IPS DF 4.7 (cell line): Measurements from ENCODE around the gene IFITM10.

Source experiments
- DNase-seq: peaks from one replicate; pipeline ENCODE4 v3.0.0-alpha.2; 2013; ENCODE audit warnings: low spot score; ENCODE audit errors: extremely low read depth

Gene IFITM10

DNA sequence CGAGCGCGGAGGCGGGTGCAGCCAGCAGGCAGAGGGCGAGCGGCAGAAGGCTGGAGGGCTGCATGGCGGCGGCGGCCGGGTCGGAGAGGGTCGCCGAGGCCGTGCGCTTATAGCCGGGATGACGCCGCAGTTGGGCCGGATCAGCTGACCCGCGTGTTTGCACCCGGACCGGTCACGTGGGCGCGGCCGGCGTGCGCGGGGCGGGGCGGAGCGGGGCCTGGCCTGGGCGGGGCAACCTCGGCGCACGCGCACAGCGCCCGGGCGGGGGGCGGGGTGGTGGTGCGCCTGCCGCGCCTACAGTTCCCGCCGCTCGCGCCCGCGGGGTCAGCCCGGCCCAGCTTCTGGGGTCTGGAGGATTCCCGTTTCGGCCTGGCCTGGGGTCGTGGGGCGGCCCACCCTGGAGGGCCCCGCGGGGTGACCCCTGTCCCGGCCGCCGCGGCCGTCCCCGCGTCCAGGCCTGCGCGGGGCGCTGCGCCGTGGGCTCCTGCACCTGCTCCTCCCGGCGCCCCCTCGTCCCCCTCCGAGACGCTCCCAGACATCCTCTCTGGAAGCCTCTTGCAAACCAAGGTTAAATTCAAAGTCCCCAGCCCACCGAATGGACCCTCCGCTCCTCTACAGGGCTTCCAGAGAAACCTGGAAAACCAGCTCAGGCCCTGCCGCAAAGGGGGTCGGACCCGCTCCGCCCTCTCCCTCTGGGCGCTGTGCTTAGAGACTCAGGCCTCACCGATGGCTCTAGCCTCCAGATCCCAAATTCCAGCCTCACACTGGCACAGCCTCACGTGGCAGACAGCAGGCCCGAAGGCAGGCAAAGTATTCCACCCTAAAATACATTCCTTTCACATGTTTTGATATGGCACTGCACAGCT, 13.6 kb upstream of the IFITM10 start, which contains the start of gene CTSD:
Gene CTSD, minus strand, starts transcription at position 132 of the 866 bp plus-strand sequence. Its CDS starts 68 bp downstream, at position 64.
- no peak for DNase-seq

DNA sequence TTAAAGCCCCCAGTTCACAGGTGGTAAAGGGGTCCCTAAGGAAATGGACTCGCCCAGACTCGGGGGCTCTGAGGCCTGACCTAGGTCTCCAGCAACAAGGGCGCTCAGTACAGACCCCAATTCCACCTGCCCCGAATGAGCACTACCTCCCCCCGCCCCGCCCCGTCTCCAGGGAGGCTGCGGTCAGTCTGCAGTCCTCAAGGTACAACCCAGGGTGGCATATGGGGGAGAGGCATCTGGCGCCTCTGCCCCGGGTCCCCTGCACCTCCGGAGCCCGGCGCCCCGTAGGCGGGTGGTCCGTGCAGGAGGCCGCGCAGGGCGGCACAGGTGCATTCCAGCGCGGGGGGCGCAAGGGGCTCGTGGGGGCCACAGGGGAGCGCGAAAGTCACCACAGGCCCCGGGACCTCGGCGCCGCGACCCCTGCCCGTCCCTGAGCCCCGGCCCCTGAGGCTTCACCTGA, 13.0 kb upstream of the IFITM10 start:
- no peak for DNase-seq

DNA sequence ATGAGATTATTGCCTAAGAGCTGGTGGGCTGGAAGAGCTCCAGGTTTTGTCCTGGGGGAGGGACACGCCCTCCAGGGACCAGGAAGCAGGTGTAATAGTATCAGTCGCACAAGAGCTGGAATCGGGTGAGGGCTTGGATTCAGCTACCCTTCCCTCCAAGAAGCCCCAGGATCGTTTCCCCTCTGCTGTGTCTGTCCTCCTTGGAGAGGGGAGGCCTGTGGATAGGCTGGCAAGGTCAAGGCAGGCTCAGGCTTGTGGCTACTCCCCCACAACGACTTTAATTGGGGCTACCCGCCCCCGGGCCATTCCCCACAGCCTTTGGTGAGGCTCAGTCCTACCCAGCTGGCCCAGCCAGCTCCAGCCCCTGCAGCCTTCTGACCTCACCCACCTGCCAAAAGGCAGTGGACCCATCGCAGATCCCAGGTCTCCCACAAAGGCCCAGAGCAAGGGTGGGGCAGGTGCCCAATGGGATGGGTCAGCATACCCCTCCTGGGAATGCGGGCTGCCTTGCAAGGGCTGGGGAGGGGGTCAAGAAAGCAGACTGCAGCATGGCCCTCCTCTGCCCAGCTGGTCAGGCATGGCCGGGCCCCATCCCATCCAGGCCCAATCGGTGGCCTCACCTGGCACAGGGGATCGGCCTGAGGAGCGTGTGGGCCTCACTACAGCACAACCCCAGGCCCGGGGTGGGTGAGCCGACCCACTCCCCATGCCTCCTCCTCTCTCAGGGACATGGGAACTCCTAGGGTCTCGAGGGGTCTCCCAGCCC, 12.3 kb upstream of the IFITM10 start:
- DNase-seq: no peak

DNA sequence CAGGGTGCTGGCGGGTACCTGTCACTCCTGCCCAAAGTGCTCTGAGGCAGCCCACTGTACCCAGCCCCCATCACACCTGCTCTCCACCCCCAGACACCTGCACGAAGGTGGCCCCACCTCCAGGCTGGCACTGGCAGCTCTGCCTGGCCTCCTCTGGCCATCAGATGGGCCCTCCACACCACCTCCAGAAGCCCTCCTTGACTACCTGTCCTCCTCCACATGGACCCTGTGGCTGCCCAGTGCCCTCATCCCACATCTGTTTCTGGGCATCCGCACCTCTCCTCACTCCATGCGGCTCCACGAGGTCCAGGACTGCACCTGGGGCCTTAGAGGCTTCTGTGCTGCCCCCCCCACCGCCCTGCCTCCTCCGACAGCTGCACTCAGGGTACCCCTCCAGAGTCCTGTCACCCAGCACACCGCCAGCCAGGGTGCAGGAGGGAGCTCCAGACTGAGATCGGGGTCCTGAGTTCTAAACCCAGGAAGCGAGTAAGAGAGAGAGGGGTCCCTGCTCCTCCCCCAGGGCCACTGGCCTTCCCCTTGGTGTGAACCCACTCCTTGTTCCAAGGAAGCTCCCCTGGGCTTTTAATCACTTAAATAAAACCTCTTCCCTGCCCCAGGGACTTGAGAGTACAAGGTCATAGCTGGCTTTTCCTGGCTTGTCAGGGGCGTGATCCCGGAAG, 11.6 kb upstream of the IFITM10 start:
- DNase-seq: no peak

DNA sequence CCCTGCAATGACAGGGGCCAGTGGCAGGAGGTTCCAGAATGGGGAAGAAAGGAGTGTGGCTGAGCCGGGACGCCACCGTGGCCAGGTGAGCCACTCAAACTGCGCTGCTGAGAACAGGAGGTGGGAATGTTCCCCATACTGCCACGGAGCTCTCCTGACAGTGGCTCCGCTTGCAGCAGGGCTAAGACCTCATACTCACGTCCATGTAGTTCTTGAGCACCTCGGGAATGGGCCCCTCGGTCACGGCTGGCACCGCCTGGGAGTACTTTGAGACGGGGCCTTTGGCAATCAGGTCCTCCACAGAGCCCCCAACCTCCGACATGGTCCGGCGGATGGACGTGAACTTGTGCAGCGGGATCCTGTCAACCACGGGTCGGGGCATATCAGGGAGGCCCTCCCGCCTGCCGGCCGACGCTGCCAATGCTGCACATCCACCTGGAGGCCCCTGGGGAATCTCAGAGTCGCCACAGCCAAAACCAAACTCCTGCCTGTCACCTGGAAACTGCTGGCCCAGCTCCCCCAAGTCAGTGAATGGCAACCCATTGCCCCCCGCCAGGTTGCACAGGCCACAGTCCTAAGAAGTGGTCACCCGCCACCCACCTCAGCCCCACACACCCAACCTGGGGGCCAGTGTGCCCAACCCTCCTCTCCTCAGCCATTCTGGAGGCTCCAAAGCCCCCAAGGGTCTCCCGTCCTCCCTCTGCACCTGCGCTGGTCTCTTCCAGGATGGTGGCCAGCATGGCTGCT, 10.9 kb upstream of the IFITM10 start:
- no peak for DNase-seq

DNA sequence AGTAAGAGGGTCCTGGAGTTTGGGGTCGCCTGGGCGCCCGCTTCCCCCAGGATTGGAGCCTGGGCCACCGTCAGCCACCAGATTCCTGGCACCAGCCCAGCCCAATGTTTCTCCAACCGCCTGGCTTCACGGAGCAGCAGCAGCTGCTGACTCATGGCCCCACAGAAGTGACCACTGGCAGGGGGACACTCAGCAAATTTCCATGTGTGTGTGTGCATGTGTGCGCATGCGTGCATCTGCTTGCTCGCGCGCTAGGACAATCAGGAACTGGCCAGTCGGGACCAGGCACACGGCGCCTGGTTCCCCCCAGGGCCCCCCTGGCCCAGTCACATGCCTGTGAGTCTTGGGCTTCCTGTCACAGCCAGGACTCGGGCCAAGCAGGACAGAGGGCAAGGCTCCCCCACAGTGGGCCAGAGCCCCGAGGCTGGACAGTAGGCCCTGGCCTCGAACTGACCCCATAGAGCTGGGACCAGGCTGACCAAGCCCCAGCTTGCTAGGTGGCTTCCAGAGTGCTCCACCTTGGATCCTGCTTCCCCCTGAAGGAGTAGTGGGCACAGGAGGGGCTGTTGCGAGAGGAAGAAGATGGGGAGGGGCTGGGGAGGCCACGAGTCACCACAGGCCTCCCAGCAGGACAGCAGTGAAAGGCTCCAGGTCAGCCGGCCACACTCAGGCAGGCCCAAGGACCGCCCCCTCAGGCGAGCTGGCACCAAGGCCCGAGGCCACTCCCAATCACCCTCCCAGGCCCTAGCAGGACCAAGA, 10.1 kb upstream of the IFITM10 start:
- DNase-seq: no peak

DNA sequence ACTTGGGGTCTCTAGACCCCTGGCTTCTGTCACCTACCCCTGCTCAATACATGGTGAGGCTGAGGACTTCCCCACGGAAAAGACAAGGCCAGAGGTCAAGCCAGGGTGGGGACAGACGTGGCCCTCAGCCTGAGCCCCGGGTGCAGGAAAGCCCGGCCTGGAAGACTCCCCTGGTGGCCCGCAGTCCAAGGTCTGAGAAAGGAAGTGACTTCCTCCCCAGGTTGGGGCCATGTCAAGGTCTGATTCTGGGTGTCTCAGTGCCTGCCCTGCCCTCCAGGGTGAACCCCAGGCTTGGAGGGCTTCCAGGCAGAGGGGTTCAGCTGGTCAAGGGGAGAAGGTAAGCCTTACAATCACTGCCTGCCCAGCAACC, 9.4 kb upstream of the IFITM10 start:
- DNase-seq: no peak

DNA sequence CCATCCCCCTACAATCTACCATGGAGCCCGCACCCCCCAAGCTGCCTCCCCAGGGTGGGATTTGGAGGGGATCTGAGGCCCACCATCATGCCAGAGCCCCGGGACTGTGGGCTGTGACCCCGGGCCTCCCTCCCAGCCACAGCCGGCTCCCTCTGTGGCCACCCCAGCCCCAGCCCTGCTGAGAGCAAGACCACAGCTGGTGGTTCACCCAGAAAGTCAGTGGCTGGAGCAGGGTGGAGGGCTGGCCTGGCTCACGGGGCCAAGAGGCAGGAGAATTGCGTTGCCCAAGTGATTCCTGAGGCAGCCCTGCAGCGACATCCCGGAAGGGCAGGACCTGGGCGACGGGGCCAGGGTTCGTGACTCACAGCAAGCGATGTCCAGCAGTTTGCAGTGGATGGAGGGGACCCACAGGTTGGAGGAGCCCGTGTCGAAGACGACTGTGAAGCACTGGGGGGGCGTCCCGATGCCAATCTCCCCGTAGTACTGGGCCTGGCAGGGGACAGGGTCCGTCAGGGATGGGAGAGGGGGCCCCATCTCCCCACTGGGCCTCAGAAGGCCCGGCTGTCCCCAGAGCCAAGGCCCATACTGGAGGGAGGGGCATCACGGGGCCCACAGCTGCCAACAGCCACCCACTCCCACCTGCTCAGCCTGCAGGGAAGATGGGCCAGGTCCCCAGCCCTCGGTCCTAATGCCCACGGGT, 8.9 kb upstream of the IFITM10 start:
- DNase-seq: no peak

DNA sequence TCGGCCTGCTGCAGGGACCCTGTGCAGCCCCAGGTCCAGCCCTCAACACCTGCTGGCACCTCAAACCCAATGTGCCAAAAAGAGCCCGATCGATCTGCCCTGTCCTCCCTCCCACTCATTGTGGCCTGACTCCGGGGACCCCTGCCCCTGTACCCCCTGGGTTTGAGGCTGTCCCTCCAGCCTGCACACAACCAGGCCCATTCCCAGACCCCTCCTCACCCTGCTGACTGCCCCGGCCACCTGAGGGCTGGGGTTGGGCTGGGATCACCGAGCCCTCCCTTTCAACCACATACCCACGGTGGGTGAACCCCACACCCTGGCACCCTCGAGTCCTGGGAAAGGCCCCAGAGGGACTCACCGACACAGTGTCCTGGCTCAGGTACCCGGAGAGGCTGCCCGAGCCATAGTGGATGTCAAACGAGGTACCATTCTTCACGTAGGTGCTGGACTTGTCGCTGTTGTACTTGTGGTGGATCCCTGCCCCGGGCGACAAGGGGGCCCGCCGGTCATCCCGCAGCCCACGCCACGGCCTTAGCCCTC, 8.3 kb upstream of the IFITM10 start:
- no peak for DNase-seq

DNA sequence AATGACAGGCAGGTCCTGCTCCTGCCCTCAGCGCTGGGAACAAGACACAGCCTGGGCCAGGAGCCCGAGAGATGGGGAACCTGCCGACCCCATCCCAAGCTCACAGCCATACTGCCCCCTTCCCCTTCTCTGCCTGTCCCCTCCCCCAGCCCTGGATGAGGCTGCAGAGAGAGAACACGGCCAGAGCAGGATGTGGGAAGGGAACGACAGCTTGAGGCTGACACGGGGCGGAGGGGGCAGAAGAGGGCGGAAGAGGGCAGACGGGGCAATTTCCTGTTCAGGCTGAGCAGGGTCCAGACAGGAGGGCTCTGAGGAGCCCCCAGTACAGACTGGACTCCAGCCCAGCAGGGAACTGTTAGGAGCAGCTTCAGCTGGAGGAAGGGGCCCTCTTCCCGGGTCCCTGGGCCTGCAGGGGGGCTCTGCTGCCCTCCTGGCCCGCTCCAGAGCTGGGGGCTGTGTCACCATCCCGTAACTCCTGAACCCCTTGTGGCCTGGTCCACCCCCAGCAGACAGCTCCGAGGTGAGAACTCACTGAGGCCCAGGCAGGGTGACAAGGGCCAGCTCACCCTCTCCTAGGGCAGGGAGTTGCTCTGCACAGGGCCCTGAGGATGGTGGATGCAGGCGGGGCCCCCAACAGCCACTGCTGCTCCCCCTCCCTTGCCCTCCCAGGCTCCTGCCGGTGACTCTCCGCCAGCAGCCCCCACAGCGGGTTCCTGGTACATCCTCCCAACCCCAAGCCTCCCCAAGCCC, 7.6 kb upstream of the IFITM10 start:
- DNase-seq: no peak

DNA sequence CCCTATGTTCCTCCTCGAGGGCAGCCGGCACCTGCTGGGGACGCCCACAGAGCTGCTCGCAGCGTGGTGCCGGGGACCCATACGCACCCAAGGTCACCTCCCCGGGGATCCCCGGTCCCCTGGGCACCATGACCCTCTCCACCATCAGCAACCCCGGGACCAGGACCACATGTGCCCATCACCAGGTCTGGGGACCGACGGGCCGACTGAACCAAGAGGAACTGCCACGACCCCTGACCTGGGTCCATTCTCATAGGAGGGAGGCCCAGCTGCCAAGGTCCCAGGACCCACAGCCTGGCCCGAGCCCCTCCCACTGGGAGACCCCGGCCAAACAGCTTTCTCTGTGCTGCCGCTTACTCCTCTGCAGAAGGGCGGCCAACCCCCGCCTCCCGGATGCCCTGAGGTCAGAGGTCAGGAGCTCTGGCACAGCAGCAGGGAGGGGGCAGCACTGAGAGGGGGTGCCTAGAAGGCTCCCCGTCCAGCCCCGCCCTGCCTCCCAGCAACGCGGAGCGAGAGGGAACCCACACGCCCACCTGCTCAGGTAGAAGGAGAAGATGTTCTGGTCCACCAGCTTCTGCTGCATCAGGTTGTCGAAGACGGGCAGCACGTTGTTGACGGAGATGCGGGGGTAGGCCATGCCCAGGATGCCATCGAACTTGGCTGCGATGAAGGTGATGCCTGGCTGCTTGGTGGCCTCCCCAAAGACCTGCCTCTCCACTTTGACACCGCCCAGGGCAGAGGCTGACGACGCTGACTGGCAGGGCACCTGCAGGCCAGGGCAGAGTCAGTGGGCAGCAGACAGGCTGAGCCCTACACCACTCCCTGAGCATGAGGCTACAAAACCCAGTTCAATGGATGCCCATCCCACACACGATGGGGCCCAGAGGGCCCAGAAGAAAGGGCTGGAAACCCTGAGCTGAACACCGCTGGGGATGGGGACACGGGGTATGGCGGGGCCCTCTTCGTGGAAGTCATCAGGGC, 6.7 kb upstream of the IFITM10 start:
- no peak for DNase-seq

DNA sequence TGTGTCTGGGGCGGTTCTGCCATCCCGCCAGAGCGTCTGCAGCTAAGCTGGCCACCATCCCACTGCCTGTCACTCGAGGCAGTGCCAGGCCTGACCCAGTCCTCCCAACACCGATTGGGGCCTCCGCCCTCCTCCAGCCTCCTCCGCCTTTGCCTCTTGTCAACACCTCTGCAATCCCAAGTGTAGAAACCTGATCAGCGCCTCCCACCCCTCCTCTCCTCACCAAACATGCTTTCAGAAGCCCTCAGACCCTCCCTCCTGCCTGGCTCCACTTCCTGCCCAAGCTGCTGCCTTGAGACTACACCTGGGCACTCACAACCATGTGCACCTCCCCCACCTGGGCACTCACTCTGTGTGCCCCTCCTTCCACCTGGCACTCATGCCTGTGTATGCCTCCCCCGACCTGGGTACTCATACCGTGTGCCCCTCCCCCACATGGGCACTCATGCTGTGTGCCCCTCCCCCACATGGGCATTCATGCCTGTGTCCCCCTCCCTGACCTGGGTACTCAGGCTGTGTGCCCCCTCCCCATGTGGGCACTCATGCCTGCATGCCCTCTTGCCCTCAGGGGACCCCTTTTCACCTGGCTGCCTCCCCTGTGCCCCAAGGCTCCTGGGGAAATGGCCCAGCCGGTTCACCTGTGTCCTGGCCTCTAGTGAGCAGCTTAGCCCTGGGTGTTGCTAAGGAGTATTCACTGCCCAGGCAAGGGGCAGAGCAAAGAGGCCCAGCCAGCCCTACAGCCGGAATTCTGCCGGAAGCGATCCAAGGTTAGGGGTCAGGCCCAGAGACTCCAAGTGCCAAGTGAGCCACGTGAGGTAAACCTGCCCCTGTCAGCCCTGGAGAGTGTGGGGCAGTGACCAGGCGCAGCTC, 5.5 kb upstream of the IFITM10 start:
- DNase-seq: no peak

DNA sequence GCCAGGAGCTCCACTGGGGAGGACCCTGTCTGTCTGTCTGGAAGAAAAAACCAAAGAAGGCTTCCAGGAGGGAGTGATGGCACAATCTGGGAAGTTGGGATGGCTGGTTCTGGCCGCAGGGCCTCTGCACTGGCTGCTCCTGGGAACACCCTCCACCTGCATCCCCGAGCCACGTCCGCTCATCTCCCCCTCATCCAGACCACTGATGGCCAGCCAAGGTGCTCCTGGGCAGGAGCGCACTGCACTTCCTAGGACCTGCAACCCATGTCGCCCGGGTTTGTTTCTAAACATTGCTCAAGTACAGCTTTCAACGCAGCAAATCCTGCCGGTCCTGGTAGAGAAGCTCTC, 4.9 kb upstream of the IFITM10 start:
- no peak for DNase-seq

DNA sequence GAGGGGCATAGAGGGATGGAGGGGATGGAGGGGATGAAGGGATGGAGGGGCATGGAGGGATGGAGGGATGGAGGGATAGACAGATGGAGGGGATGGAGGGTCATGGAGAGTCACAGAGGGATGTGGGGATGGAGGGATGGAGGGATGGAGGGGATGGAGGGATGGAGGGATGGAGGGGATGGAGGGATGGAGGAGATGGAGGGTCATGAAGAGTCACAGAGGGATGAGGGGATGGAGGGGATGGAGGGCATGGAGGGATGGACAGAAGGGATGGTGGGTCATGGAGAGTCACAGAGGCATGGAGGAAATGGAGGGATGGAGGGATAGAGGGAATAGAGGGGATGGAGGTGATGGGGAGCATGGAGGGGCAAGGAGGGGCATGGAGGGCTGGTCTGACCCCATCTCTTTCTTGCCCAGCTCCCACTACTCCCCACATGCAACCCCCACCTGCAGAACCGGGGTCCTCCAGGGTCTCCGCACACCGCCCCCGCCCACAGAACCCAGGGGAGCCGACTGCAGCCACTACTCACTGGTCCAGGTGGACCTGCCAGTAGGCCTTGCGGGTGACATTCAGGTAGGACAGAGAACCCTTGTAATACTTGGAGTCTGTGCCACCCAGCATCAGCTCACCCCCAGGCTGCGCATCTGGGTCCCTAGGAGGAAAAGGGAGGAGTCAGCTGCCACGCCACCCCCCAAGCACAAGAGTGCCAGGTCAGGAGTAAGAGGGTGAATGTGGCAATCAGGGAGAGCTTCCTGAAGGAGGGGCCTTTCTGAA, 4.2 kb upstream of the IFITM10 start:
- DNase-seq: no peak

DNA sequence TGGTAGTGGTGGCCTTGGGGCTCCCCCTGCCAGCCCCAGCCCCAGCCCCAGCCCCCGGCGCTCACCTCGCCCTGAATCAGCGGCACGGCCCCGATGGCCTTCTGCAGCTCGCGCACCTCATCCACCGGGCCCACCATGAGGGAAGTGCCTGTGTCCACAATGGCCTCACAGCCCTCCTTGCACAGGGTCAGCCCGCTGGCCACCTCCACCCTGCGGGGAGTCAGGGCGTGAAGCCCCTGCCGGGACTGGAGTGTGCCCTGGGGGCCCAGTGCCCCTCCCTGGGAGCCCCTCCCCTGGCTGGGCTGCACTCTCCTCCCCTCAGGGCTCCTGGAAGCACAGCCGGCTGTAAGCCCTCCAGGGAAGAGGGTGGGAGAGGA, 3.5 kb upstream of the IFITM10 start:
- no peak for DNase-seq
